A549 (cell line): ENCODE results near the gene WDR33.

ENCODE experiments used
- CHD2 ChIP-seq: fragments of 150-350 bp; IDR thresholded peaks from 2 replicates; pipeline ENCODE4 v1.6.1; 2014; ENCODE audit warnings: low read length; ENCODE audit not compliant: partially characterized antibody
- CTCF ChIP-seq: fragments of >200 bp; sonication (Bioruptor Twin); formaldehyde crosslinking; IDR thresholded peaks from 3 replicates; pipeline ENCODE4 v1.5.1; 2016
- JUN ChIP-seq, 2 experiments: fragments of >200 bp; sonication (Bioruptor Twin); formaldehyde crosslinking; IDR thresholded peaks; 2 replicates in 1 of 2; 3 replicates in 1 of 2; pipeline ENCODE4 v1.6.1; 2016 to 2017
- JUNB ChIP-seq: fragments of >200 bp; sonication (Bioruptor Twin); formaldehyde crosslinking; IDR thresholded peaks from 2 replicates; pipeline ENCODE4 v1.6.1; 2016
- KDM5A ChIP-seq: fragments of 200-600 bp; sonication (generic); IDR thresholded peaks from 2 replicates; pipeline ENCODE4 v1.6.1; 2016; ENCODE audit warnings: antibody characterized with exemption, mild to moderate bottlenecking
- POLR2A ChIP-seq: IDR thresholded peaks from 2 replicates; pipeline ENCODE4 v1.6.1; 2012; ENCODE audit warnings: mild to moderate bottlenecking, low read length
- RAD21 ChIP-seq, 2 experiments: fragments of >200 bp in 1 of 2; sonication (Bioruptor Twin) in 1 of 2; formaldehyde crosslinking in 1 of 2; IDR thresholded peaks in 1 of 2; conservative IDR thresholded peaks in 1 of 2; 2 replicates in 1 of 2; 3 replicates in 1 of 2; pipeline ENCODE4 v1.6.1; 2012 to 2018; ENCODE audit warnings: inconsistent platforms in 1 of 2
- RCOR1 ChIP-seq: fragments of 150-350 bp; IDR thresholded peaks from 2 replicates; pipeline ENCODE4 v1.6.1; 2014; ENCODE audit warnings: antibody characterized with exemption, low read length, low read depth

GRCh38 chr2:127740665-127741288, 70.2 kb downstream of the WDR33 start:
- TF ChIP-seq JUNB (no peak), JUN (IDR thresholded peaks at IDR 0.05) (no peak), POLR2A (no peak), CTCF (no peak), RAD21 (conservative IDR thresholded peaks at IDR 0.05 in 1 of 2, IDR thresholded peaks at IDR 0.05 in 1 of 2) (no peak), RCOR1 (no peak), KDM5A (no peak), CHD2 (no peak)
